GM19372 (cell line): ENCODE measurements around the gene AGBL4.
"Not testable (repeated sequence)": the region's sequence is repeated elsewhere in the genome, so short reads cannot be mapped to it uniquely, and the experiment has no call there.

Experiments used
- ATAC-seq: cut with Tn5 transposase; IDR thresholded peaks from one replicate; pipeline ENCODE4 v1.9.1; 2021; ENCODE audit warnings: mild to moderate bottlenecking, low read depth, moderate library complexity; ENCODE audit not compliant: unreplicated experiment

AGBL4 gene

DNA sequence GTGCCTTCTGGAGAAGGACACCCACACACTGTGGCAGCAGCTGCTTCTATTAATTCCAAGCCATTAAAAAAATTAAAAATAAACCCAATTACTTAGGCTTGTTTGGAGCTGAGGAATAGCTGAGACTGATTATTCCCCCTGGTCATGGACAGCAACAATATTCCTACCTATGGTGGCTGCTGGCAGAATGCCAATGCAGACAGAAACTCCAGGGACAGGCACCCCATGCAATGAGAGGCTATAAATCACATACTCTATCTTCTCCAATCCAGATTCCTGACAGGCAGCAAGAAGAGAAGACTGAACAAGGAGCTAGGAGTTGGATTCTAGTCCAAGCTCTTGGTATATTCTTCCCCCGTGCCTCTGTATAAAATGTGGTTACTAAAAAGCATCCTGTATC lies 971.7 kb downstream of the AGBL4 start:
- no peak for ATAC-seq

DNA sequence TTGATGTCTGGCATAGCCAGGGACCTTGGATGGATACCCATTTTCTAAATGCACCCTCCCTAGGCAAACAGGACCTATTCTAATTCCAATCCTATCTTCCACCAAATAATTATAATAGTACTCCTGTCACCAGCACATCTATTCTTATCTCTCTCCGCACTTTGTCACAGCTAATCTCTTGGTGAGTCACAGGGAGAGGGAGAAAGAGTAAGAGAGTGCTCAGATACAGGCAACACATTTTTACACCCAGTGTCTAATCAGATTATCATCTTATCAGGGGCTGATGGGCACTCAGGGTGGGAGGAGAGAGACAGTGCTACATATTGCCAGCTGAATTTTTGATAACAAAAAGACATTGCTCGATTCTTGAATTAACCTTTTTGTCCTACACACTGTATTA lies 972.1 kb downstream of the AGBL4 start:
- no peak for ATAC-seq

DNA sequence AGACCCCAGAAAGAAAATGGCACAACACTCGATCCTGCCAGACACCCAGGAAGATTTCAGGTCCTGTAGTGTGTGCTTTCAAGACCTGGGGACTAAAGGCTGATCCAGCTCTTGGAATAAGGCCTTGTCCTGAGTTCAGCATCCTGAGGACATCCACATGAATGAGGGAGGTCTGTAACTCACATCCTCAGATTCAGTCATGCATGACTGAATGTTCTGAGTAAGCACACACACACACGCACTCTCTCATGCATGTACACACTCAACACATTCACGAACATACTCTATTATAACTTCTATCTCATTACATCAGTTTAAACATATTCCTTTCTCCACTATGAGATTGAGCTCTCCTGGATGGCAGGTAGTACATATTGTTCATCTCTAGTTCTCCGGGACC lies 973.7 kb downstream of the AGBL4 start:
- no peak for ATAC-seq

DNA sequence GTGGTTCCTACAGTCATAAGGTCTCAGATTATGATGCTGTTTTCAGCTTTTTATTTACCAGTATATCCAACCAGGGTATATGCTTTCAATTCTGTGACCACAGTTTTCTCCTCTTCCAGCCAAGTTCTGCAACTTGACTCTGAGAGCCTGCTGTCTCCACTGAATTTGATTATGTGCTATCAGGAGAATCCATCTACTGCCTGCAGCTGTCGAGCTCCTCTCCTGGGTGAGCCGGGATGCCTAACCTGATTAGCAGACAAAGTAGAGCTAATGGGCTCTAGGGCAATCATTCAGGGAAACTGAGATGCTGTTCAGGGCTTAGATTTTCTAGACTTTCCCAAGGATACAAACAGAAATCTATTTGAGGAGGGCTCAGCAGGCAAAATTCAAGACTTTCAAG lies 975.6 kb downstream of the AGBL4 start:
- no peak for ATAC-seq

- ATAC-seq: no peak
Observed at GRCh38 chr1:49046305-49046704, 977.4 kb downstream of the AGBL4 start.

DNA sequence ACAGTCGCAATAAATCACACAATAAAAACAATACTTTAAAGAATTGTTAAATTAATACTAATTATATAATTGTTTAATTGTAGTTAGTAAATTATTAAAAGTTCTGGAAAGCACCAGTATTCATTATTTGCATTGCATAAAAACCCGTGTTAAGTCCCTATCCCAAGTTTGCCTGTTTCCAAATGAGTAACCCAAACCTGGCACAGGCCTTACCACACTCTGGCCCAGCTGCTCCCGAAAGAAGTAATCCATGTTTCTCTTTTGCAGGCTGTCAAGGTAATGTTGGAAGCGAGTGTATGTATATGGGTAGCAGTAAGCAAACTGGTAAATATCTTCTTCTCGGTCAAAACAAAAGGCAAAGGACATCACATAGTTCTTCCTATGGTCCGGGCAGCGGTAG lies 978.4 kb downstream of the AGBL4 start:
- ATAC-seq: no peak

DNA sequence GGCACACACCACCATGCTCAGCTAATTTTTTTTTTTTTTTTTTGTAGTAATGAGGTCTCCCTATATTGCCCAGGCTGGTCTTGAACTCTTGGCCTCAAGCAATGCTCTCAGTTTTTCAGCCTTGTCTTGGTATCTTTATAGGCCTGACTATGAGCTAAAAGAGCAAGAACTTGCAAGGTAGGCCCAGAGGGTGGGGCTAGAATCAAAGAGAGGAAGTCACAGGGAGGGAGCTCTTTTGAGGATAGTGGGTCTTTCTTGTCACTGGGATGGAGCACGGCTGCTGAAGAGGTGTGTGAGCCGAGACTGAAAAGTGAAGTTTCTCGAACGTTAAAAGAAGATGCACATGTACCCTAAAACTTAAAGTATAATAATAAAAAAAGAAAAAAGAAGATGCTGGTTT lies 987.1 kb downstream of the AGBL4 start:
- ATAC-seq: no peak

- no peak for ATAC-seq
Observed at GRCh38 chr1:49028396-49028795, 995.4 kb downstream of the AGBL4 start.

DNA sequence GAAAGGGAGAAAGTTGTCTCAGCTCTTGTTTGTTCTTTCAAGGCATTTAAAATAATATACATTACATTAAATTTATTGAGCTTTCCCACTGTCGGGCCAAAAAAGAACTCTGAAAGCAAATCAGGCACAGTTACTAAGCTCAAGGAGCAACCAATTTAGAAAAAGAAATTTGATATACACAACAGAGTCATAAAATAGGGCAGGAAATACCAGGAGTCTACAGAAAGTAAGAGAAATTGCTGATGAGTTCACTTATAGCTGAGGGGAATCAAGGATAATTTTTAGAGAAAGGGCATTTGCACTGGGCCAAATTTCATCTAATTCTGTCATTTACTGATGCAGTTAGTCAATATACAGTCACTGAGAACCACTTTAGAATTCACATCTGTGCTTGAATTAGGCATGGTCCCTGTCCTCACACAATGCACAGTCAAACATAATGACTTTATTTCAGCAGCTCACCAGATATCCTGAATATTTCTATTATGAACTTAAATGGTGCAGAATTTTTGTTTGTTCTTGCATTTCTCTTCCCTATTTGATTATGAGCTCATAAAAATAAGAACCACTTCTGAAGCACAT lies 997.4 kb downstream of the AGBL4 start:
- ATAC-seq: no peak

GRCh38 chr1:49016030-49016977 lies 1007.5 kb downstream of the AGBL4 start:
- ATAC-seq: no peak

DNA sequence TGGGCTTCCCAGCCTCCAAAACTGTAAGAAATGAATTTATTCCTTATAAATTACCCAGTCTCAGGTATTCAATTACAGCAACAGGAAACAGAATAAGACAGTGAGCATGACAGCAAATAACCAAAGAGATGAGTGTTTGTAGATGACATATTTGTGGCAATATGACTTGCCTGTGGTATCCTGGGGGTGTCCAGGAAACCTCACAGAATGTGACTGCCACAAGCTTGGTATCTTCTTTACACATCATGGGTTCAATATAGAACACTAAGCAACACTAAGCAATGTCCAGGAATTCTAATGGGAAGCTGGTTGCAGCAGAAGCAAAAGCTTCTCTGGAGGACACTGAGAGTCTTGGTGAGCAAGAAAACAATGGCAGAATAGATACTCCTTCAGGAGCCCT lies 1010.7 kb downstream of the AGBL4 start:
- no peak for ATAC-seq

GRCh38 chr1:49002981-49003380 lies 1020.8 kb downstream of the AGBL4 start:
- not testable (repeated sequence) for ATAC-seq

DNA sequence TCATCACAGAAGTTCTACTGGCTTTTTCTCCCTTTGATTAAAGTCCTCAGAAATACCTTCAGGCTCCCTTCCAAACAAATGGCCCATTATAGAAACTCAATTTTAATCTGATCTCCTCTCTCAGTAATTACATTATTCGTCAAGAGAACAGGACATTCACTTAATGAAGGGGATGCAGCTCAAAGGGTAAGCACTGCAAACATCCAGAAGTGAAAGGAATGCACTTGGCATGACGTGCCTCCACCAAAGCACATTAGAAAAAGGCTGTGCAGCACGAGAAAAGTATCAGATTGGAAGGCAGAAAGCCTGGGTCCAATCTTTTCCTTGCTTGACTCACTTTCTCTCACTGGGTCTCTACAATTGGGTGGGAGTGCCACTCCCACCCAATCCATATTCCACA lies 1024.4 kb downstream of the AGBL4 start:
- ATAC-seq: no peak

DNA sequence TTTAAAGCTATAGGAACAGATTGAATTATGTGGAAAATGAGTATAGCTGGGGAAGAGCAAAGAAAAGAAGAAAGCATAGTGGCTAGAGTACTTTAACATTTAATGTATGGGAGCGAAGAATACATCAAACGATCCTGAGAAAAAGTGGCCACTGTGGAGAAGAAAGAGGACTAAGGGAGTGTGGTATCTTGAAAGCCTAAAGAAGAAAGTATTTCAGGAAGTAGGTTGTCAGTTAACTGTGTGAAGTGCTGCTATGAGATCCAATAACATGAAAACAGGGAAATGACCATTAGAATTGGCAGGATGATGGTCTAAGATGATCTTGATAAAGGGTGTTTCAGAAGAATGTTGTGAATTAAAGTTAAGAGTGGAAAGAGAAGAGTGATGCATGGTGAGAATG lies 1027.4 kb downstream of the AGBL4 start:
- no peak for ATAC-seq

DNA sequence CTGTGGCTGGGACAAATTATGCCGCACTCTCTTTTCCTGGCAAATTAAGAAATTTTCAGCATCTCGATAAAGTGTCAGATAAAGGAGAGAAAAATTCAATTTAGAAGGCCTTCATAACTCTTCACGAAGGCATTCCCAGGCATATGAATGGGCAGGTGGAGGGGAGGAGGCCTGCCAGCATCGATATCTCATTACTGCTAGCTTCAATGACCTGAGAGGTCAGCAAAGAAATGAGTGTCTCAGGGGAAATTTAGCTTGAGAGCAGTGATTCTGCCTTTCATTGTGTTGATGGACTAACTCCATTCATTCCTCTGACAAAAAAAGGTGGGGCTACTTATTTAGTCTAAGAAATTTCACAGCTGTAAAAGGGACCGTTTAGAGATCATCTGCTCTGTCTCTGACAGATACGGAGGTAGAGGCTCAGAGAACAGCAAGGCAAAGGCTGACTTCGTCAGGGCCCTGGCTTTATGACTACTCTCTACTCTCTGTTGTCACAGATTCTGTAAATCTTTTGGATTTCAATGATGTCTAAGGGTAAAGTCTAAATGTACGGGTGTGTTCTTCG lies 1035.0 kb downstream of the AGBL4 start:
- no peak for ATAC-seq

DNA sequence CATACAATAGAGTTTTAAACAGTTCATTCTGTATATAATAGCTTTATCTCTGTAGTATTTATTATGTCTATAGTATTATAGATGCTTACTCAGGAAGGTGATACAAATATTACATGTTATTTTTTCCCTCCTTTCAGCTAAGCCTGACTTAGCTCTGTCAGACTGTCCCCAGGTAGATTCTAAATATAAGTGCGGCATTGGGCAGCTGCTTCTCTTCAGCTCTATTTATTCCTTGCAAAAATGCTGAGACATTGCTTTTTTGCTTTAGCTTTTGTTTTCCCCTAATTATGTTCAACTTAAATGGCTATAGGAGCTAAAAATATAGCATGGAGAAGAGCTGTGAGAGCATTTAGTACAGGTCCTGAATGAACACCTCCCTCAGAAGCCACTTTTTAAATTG lies 1043.8 kb downstream of the AGBL4 start:
- ATAC-seq: no peak

DNA sequence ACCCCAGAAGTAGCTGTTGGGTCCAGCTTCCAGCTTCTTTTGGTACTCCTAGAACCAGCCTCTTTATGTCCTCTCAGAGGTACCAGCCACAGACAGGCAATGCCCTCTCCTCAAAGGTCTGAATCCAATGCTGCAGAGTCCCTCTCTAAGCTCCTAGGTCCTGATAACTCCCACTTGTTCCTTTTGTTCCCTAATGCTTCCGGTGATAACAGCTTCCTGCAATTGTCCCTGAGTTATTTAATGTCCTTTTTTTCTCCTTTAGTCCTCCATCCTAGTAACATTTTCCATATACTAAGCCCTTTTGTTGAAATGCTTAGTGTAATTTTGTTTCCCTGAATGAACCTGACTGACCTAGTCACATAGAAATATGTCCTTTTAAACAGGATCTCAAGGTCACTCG lies 1045.3 kb downstream of the AGBL4 start:
- ATAC-seq: no peak

DNA sequence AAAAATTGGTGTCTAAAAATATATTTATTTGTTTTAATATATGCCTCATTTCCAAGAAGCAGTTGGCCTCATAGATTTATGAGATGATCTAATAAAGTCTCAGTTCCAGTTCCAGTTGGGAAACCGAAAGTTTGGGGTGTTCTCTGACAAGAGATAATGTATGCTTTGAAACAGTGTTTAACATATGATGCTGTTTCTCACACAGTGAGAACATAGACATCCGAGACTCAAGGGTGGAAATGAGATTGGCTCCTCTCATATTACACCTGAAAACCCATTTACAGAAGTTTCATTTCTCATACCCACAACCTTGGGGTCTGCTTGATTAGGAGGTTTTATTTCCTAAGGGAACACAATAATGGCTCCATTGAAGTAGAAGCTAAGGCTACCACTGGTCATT lies 1046.5 kb downstream of the AGBL4 start:
- ATAC-seq: no peak

DNA sequence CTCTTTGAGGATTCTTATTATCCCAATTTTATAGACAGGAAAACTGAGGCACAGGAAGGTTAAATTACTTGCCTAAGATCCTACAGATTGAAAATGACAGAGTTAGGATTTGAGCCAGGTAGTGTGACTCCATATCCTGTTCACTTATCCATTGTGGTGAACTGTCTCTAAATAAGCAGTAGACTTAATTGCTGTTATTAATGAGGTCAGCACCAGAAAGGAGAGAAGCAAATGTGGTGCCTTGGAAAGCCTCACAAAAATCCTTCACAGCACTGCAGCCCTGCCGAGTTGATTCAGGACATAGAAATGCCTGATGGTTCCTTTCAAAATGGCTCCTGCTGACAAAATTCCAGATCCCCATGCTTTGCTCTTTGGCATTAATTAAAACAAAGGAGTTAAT lies 1053.8 kb downstream of the AGBL4 start:
- no peak for ATAC-seq

GRCh38 chr1:48967318-48967717 lies 1056.4 kb downstream of the AGBL4 start:
- no peak for ATAC-seq

- no peak for ATAC-seq
Observed at GRCh38 chr1:48966583-48966982, 1057.2 kb downstream of the AGBL4 start.

- no peak for ATAC-seq
Observed at GRCh38 chr1:48960320-48960719, 1063.4 kb downstream of the AGBL4 start.
